Measurements from ENCODE around the gene CGREF1. TPM values are rescaled to one million over a fixed set of nuclear protein-coding genes. Genes with fewer than 3 reads are reported as not detected.
A peak's percentile ranks its signal among the peaks of the same experiment; 100 is the strongest.

The CGREF1 gene
- polyA plus RNA-seq (2012; ENCODE audit: insufficient read depth, insufficient read length, low read depth), result 72.7 TPM

- no peaks in the 10 kb centered on the region for H3K36me3 ChIP-seq
- H3K4me3 ChIP-seq (ENCODE audit: low read depth, low read length), result peak within 1 kb of the TSS; percentile 90
- H3K4me1 ChIP-seq, result no peaks in the 10 kb centered on the region
- no peaks in the 10 kb centered on the region for H3K27me3 ChIP-seq
- H3K9me3 ChIP-seq, result no peaks in the 10 kb centered on the region
- peak; percentile 47 for DNase-seq
- TF ChIP-seq, protein P1, sequence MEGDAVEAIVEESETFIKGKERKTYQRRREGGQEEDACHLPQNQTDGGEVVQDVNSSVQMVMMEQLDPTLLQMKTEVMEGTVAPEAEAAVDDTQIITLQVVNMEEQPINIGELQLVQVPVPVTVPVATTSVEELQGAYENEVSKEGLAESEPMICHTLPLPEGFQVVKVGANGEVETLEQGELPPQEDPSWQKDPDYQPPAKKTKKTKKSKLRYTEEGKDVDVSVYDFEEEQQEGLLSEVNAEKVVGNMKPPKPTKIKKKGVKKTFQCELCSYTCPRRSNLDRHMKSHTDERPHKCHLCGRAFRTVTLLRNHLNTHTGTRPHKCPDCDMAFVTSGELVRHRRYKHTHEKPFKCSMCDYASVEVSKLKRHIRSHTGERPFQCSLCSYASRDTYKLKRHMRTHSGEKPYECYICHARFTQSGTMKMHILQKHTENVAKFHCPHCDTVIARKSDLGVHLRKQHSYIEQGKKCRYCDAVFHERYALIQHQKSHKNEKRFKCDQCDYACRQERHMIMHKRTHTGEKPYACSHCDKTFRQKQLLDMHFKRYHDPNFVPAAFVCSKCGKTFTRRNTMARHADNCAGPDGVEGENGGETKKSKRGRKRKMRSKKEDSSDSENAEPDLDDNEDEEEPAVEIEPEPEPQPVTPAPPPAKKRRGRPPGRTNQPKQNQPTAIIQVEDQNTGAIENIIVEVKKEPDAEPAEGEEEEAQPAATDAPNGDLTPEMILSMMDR (IDR thresholded peaks at IDR 0.05; ENCODE audit: low read depth, low read length), result no peak
Observed at GRCh38 chr2:27118525-27119329, at the start of gene CGREF1. Gene CGREF1 (minus strand): TSS chr2:27119128. CDS start chr2:27104366, 14,762 bp downstream.

DNA sequence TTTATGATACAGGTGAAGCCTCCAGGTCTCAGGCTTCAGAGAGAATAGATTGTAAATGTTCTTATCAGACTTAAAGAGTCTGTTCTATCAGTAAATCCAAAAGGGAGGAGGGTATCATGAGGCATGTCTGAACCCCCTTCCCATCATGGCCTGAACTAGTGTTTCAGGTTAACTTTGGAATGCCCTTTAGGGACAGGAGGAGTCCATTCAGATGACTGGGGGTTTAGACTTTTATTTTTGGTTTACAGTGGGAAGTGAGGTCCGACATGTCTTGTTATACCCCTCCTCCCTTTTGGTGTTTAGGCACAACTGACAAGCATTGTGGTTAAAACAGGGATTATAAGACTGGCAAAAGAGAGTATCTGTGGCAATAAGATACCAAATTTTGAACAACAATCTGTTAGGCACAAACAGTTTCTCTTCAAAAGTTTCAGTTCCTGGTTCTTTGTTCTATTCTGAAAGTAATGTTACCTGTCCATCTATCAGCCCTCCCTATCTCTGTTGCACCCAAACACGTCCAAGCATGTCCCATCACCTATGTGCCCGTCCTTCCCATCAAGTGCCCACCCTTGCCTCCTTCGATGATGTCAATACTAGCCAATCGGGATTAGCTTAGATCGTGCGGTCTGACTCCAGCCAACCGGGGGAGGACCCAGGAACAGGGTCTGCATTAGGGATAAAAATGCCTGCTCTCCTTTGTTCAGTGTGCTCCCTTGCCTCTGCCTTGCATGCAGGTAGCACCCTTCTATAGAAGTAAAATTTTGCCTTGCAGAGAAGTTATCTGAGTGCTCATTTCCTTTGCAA lies 46.2 kb upstream of the CGREF1 start:
- Histone ChIP-seq H3K4me1 (no peaks in the 10 kb centered on the region), H3K27me3 (no peaks in the 10 kb centered on the region), H3K4me3 (ENCODE audit: low read depth, low read length) (no peak overlapping the region), H3K9me3 (no peaks in the 10 kb centered on the region), H3K36me3 (no peaks in the 10 kb centered on the region)
- TF ChIP-seq, protein P1 (IDR thresholded peaks at IDR 0.05; ENCODE audit: low read depth, low read length), result no peak
- no peak for DNase-seq

GRCh38 chr2:27162151-27163121 lies 43.5 kb upstream of the CGREF1 start:
- Histone ChIP-seq H3K27me3 (no peaks in the 10 kb centered on the region), H3K4me1 (no peaks in the 10 kb centered on the region), H3K9me3 (no peaks in the 10 kb centered on the region), H3K4me3 (ENCODE audit: low read depth, low read length) (no peak overlapping the region), H3K36me3 (no peaks in the 10 kb centered on the region)
- no peak for DNase-seq
- TF ChIP-seq, protein P1 (IDR thresholded peaks at IDR 0.05; ENCODE audit: low read depth, low read length), result no peak

DNA sequence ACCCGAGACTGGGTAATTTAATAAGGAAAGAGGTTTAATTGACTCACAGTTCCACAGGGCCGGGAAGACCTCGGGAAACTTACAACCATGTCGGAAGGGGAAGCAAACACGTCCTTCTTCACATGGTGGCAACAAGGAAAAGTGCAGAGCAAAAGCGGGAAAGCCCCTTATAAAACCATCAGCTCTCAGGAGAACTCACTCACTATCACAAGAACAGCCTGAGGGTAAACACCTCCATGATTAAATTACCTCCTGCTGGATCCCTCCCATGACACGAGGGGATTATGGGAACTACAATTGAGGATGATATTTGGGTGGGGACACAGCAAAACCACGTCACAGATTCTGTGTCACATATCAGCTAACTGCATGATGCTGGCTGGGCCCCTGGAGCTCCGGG lies 41.3 kb upstream of the CGREF1 start:
- DNase-seq, result no peak
- TF ChIP-seq, protein P1 (IDR thresholded peaks at IDR 0.05; ENCODE audit: low read depth, low read length), result no peak
- no peaks in the 10 kb centered on the region for H3K36me3 ChIP-seq
- H3K27me3 ChIP-seq, result no peaks in the 10 kb centered on the region
- H3K4me1 ChIP-seq, result no peaks in the 10 kb centered on the region
- H3K9me3 ChIP-seq, result no peaks in the 10 kb centered on the region
- no peak overlapping the region for H3K4me3 ChIP-seq (ENCODE audit: low read depth, low read length)

GRCh38 chr2:27159271-27159670 lies 40.3 kb upstream of the CGREF1 start:
- Histone ChIP-seq H3K36me3 (no peaks in the 10 kb centered on the region), H3K4me3 (ENCODE audit: low read depth, low read length) (no peak overlapping the region), H3K4me1 (no peaks in the 10 kb centered on the region), H3K27me3 (no peaks in the 10 kb centered on the region), H3K9me3 (no peaks in the 10 kb centered on the region)
- TF ChIP-seq, protein P1 (IDR thresholded peaks at IDR 0.05; ENCODE audit: low read depth, low read length), result no peak
- DNase-seq, result no peak
